K562 (cell line): ENCODE data around the gene HCAR1. TPM values are rescaled to one million over a fixed set of nuclear protein-coding genes. Genes with fewer than 3 reads are reported as not detected.
"Not testable (repeated sequence)": the region's sequence is repeated elsewhere in the genome, so short reads cannot be mapped to it uniquely, and the experiment has no call there.

Experiments used
- ATAC-seq: fragments of 200-7000 bp; cut with Tn5 transposase; 3 replicates; pipeline ENCODE4 v1.9.1; 2020; ENCODE audit warnings: moderate library complexity
- BruUV-seq: library from RNA; stranded (reverse); fragments of 400-500 nt; replicated peaks from 2 replicates; lab custom pipeline; 2021; lab: Mats Ljungman, UMichigan
- CTCF ChIA-PET: fragments of 300-600 bp; formaldehyde crosslinking; extraction: SDS; loops from one replicate; lab custom pipeline; 2021; ENCODE audit warnings: low intra/inter-chr PET ratio; lab: Yijun Ruan, JAX
- POLR2A ChIA-PET: fragments of 300-600, 350-650 bp; sonication (Branson Sonifier 250); formaldehyde crosslinking; extraction: SDS; loops from one replicate; lab custom pipeline; 2021; ENCODE audit warnings: antibody characterized with exemption, inconsistent platforms; lab: Yijun Ruan, JAX
- DNase-seq, 4 experiments: peaks; one replicate each; pipeline versions ENCODE4 v3.0.0 to v3.0.0-alpha.2; 2011 to 2018; ENCODE audit warnings: low spot score in 3 of 4, mixed read lengths in 3 of 4; ENCODE audit errors: extremely low read depth in 1 of 4
- FAIRE-seq: peaks from 2 replicates; lab custom pipeline; 2011; peaks lifted over from hg19 to GRCh38; lab: Jason Lieb, UNC
- H2AFZ ChIP-seq: 2 replicates; pipeline ENCODE4 v1.6.0; 2011; ENCODE audit warnings: low read depth, low read length, control low read depth, inconsistent platforms
- H3K27ac ChIP-seq: fragments of 200-600 bp; 3 replicates; pipeline ENCODE4 v1.8.0; 2011; ENCODE audit warnings: low read depth, mild to moderate bottlenecking, control low read depth, inconsistent platforms, low read length, moderate library complexity, mixed read lengths; ENCODE audit errors: extremely low read depth
- H3K27me3 ChIP-seq, 2 experiments: fragments of 300-600 bp in 1 of 2; 2 replicates in 1 of 2; 3 replicates in 1 of 2; pipeline versions ENCODE4 v1.6.0 to v1.8.0; 2011; ENCODE audit warnings: inconsistent platforms in 2 of 2, low read length in 2 of 2, mild to moderate bottlenecking in 1 of 2, mixed read lengths in 1 of 2, moderate library complexity in 1 of 2; ENCODE audit not compliant: control insufficient read depth in 2 of 2, insufficient read depth in 2 of 2
- H3K36me3 ChIP-seq: fragments of 300-600 bp; 3 replicates; pipeline ENCODE4 v1.8.0; 2011; ENCODE audit warnings: mild to moderate bottlenecking, low read length, inconsistent platforms; ENCODE audit not compliant: control insufficient read depth, insufficient read depth
- H3K4me1 ChIP-seq, 2 experiments: fragments of 200-600 bp in 1 of 2; replicated peaks in 1 of 2; 2 replicates in 1 of 2; 3 replicates in 1 of 2; pipeline versions ENCODE4 v1.5.1 to v1.8.0; 2011; ENCODE audit warnings: inconsistent platforms in 2 of 2, low read length in 2 of 2, mild to moderate bottlenecking in 1 of 2, mixed read lengths in 1 of 2, moderate library complexity in 1 of 2; ENCODE audit not compliant: control insufficient read depth in 2 of 2, insufficient read depth in 2 of 2
- H3K4me2 ChIP-seq: 2 replicates; pipeline ENCODE4 v1.6.1; 2011; ENCODE audit warnings: low read length, control low read depth, inconsistent platforms, mixed read lengths; ENCODE audit not compliant: insufficient read depth
- H3K4me3 ChIP-seq: fragments of 200-600 bp; sonication (generic), shearing (Covaris generic); 2 replicates; pipeline ENCODE4 v1.5.1; 2016; ENCODE audit warnings: control low read depth, inconsistent platforms
- H3K79me2 ChIP-seq: fragments of 200-600 bp; 3 replicates; pipeline ENCODE4 v1.8.0; 2011; ENCODE audit warnings: low read length, inconsistent platforms; ENCODE audit not compliant: control insufficient read depth, insufficient read depth
- H3K9ac ChIP-seq, 2 experiments: 2 replicates each; pipeline versions ENCODE4 v1.6.0 to v1.6.1; 2011; ENCODE audit warnings: low read depth in 2 of 2, low read length in 2 of 2, control low read depth in 1 of 2, inconsistent platforms in 1 of 2, mild to moderate bottlenecking in 1 of 2, mixed read lengths in 1 of 2; ENCODE audit not compliant: insufficient read depth in 1 of 2
- H3K9me1 ChIP-seq: one replicate; pipeline ENCODE4 v1.6.0; 2011; ENCODE audit warnings: inconsistent platforms, mild to moderate bottlenecking, low read length, moderate library complexity; ENCODE audit not compliant: control insufficient read depth, insufficient read depth
- H3K9me3 ChIP-seq: replicated peaks from 2 replicates; pipeline ENCODE4 v1.5.1; 2011; ENCODE audit warnings: low read depth, low read length, inconsistent platforms; ENCODE audit not compliant: control insufficient read depth, insufficient read depth
- H4K20me1 ChIP-seq: replicated peaks from 2 replicates; pipeline ENCODE4 v1.6.1; 2011; ENCODE audit warnings: low read length, inconsistent platforms, mixed read lengths; ENCODE audit not compliant: control insufficient read depth, insufficient read depth
- MTA1 ChIP-seq: fragments of 450-650 bp; IDR thresholded peaks from 2 replicates; pipeline ENCODE4 v1.6.1; 2017; ENCODE audit warnings: borderline replicate concordance
- NCOR1 ChIP-seq: fragments of 450-650 bp; IDR thresholded peaks from 2 replicates; pipeline ENCODE4 v1.6.1; 2016; ENCODE audit warnings: mild to moderate bottlenecking, moderate library complexity
- SPI1 ChIP-seq: IDR thresholded peaks from 2 replicates; pipeline ENCODE4 v1.6.1; 2011; ENCODE audit warnings: low read depth, low read length, control low read depth, borderline replicate concordance
- WGBS: fragments of 100-300 bp; shearing (Covaris generic); methylation state at CpG from one replicate; pipeline ENCODE4 v1.1.6; 2016; ENCODE audit warnings: low coverage, mixed read lengths; ENCODE audit not compliant: insufficient coverage; ENCODE audit errors: missing lambda C conversion rate; 5-methylcytosine and 5-hydroxymethylcytosine counted together
- in situ Hi-C: fragments of 300-500 bp; cut with MboI; formaldehyde crosslinking; loops from 4 replicates; pipeline ENCODE4 v1.15.0; 2018; ENCODE audit warnings: inconsistent platforms, mixed read lengths
- intact Hi-C: fragments of 100-400 bp; cut with micrococcal nuclease; formaldehyde crosslinking; loops from 2 replicates; pipeline ENCODE4 v1.14.2; 2022
- polyA plus RNA-seq, 8 experiments: library from polyadenylated mRNA; depleted of rRNA in 4 of 8; stranded (reverse) in 5 of 8; unstranded in 3 of 8; fragments of >200 nt; fragmentation: Nextera tagmentation in 2 of 8; fragmentation: Illumina TruSeq in 1 of 8; extraction: Ambion mirVana in 2 of 8; extraction: Trizol in 1 of 8; gene quantifications; 2 replicates each; pipeline versions ENCODE4 v1.2.1 to v1.2.3, GENCODE V29; 2011 to 2014; ENCODE audit warnings: inconsistent platforms in 1 of 8, missing spikeins in 1 of 8
- total RNA-seq, 7 experiments: library from RNA; depleted of rRNA in 6 of 7; stranded (reverse); fragments of >200 nt in 6 of 7; fragmentation: Illumina TruSeq in 2 of 7; extraction: Trizol in 2 of 7; gene quantifications; 2 replicates each; pipeline versions ENCODE4 v1.2.1 to v1.2.3, GENCODE V29; 2011 to 2021; ENCODE audit warnings: low replicate concordance in 1 of 7
- TF ChIP-seq, protein P1 (sequence below): IDR thresholded peaks from 2 replicates; pipeline ENCODE4 v1.6.1; 2016; ENCODE audit warnings: missing genetic modification characterization, missing compliant biosample characterization

The HCAR1 gene
- total and polyA plus RNA-seq, 9 of the 15 experiments (the other 6 are each of a cell fraction or from before 2014, with no cell fraction given) = not detected

DNA sequence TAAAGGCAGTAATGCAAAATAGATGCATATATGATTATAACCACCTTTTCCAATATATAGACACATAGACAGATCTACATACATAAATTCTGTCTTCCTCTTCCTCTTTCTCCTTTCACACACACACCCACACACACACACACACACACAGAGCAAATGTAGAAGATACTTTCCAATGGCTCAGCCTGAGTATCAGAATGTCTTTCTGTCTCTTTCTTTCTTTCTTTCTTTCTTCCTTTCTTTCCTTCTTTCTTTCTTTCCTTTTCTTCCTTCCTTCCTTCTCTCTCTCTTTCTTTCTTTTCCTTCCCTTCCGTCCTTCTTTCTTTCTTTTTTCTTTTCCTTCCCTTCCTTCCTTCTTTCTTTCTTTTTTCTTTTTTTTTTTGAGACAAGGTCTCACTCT lies 19.4 kb downstream of the HCAR1 start:
- FAIRE-seq, H3K9me1 ChIP-seq, H4K20me1 ChIP-seq, BruUV-seq, H3K9ac ChIP-seq, ATAC-seq, H3K79me2 ChIP-seq, intact Hi-C loops, H3K4me3 ChIP-seq, DNase-seq, in situ Hi-C loops, H3K4me1 ChIP-seq, H3K4me2 ChIP-seq, H3K36me3 ChIP-seq, H3K9me3 ChIP-seq, H3K27ac ChIP-seq, H2AFZ ChIP-seq, CTCF ChIA-PET, H3K27me3 ChIP-seq: not testable (repeated sequence)
- WGBS = 0% methylated on average over 1 of the region's 1 CpG
- POLR2A ChIA-PET = interaction anchor here (0.6 kb wide), 1 partner anchor 174 kb away, joined by 3 read pairs; no protein-coding TSS in a partner anchor
- TF ChIP-seq SPI1 = 0 out of 2 replicates have a peak, but pooled peaks have one; percentile 18
- TF ChIP-seq, protein P1, sequence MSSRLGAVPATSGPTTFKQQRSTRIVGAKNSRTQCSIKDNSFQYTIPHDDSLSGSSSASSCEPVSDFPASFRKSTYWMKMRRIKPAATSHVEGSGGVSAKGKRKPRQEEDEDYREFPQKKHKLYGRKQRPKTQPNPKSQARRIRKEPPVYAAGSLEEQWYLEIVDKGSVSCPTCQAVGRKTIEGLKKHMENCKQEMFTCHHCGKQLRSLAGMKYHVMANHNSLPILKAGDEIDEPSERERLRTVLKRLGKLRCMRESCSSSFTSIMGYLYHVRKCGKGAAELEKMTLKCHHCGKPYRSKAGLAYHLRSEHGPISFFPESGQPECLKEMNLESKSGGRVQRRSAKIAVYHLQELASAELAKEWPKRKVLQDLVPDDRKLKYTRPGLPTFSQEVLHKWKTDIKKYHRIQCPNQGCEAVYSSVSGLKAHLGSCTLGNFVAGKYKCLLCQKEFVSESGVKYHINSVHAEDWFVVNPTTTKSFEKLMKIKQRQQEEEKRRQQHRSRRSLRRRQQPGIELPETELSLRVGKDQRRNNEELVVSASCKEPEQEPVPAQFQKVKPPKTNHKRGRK (tag) = peak; percentile 91
- TF ChIP-seq MTA1 = peak; percentile 53; the same call in 1 of the 2 replicates
- TF ChIP-seq NCOR1 = peak; percentile 9; the same call in 1 of the 2 replicates

DNA sequence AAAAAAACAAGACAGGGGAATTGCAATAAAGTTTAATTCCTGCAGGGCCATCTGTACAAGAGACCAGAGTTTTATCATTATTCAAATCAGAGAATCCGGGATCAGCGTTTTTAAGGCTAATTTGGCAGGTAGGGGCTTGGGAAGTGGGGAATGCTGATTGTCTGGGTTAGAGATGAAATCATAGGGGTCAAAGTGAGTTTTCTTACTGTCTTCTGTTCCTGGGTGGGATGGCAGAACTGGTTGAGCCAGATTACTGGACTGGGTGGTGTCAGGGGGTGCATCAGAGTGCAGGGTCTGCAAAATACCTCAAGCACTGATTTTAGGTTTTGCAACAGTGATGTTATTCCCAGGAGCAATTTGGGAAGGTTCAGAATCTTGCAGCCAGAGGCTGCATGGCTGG lies 20.3 kb downstream of the HCAR1 start:
- H3K27ac ChIP-seq, intact Hi-C loops, H3K4me2 ChIP-seq, H3K9me3 ChIP-seq, H3K4me1 ChIP-seq, POLR2A ChIA-PET, ATAC-seq, H3K9ac ChIP-seq, CTCF ChIA-PET, in situ Hi-C loops, FAIRE-seq, H3K79me2 ChIP-seq, H3K9me1 ChIP-seq, DNase-seq, H3K36me3 ChIP-seq, H3K4me3 ChIP-seq, BruUV-seq, H2AFZ ChIP-seq, H3K27me3 ChIP-seq, H4K20me1 ChIP-seq: not testable (repeated sequence)
- WGBS = 0% methylated on average over 2 of the region's 2 CpGs

DNA sequence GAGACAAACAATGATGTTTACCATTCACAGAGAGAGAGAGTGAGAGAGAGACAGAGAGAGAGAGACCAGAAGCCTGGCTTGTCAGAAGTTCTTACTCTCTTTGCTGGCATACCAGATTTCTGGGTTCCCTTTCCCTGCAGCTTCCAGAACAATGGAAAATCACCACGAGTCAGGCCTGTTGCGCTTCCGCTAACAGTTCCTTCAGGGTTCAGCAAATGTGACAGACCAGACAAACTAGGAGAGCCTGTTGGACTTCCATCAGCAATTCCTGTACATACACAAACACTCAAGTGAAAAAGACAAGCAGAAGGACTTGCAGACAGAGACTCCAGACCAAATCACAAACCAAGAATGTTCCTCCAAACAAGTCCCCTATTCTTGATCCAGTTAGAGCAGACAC lies 21.4 kb downstream of the HCAR1 start:
- H3K4me3 ChIP-seq, H3K27me3 ChIP-seq, in situ Hi-C loops, POLR2A ChIA-PET, H3K9me3 ChIP-seq, CTCF ChIA-PET, ATAC-seq, H4K20me1 ChIP-seq, H3K9ac ChIP-seq, H3K9me1 ChIP-seq, H3K79me2 ChIP-seq, H2AFZ ChIP-seq, BruUV-seq, H3K36me3 ChIP-seq, DNase-seq, intact Hi-C loops, H3K27ac ChIP-seq, H3K4me2 ChIP-seq, H3K4me1 ChIP-seq: not testable (repeated sequence)
- WGBS = no CpG with 5 or more reads among the region's 3 CpGs
- peak; percentile 58 for FAIRE-seq
